Coronary artery (tissue), 2 donors: ENCODE data around the gene ASF1A.

Experiments used
- DNase-seq: peaks from one replicate; pipeline ENCODE4 v3.0.0-alpha.2; 2017; ENCODE audit warnings: low spot score
- H3K27ac ChIP-seq, 2 donors: fragments of 200-600 bp; sonication (generic); one replicate each; pipeline ENCODE4 v1.5.1; 2016 to 2019
- H3K4me3 ChIP-seq: fragments of 200-600 bp; sonication (generic); 2 replicates; pipeline ENCODE4 v1.5.1; 2016; ENCODE audit warnings: mild to moderate bottlenecking, moderate library complexity
- TF ChIP-seq, protein P1 (sequence below): fragments of 200-600 bp; sonication (generic); IDR thresholded peaks from one replicate; pipeline ENCODE4 v1.5.1; 2019; ENCODE audit warnings: antibody characterized with exemption

The ASF1A gene

DNA sequence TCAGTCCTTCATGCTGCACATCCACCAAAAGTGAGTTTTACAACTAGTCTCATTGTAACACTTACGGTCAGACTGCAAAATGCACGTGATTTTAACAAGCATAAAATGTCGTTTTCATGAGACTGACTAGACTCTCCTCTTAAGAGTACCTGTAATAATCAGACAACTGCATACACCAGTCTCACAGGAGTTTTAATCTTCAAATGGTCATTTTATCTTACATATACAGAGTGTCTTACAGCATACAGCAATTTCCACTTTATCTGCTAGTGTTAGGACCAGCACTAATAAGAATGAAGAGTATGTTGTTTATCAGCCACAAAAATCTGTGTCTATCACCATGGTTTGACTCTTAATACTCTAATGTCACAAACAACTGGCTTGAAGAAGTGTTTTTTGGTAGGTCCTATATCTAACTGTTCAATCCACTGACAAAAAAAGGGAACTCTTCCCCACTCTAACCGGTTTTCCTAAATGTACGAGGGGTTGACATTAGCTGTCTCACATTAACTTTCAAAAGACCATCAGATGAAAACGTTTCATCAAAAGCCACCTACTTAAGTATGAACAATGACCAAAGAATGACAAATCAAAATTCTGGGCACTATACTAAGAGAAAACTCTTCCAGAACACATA lies 1.5 kb upstream of the ASF1A start:
- H3K4me3 ChIP-seq = peak overlapping the region; percentile 97

GRCh38 chr6:118893064-118893806 lies 717 bp upstream of the ASF1A start:
- TF ChIP-seq, protein P1, sequence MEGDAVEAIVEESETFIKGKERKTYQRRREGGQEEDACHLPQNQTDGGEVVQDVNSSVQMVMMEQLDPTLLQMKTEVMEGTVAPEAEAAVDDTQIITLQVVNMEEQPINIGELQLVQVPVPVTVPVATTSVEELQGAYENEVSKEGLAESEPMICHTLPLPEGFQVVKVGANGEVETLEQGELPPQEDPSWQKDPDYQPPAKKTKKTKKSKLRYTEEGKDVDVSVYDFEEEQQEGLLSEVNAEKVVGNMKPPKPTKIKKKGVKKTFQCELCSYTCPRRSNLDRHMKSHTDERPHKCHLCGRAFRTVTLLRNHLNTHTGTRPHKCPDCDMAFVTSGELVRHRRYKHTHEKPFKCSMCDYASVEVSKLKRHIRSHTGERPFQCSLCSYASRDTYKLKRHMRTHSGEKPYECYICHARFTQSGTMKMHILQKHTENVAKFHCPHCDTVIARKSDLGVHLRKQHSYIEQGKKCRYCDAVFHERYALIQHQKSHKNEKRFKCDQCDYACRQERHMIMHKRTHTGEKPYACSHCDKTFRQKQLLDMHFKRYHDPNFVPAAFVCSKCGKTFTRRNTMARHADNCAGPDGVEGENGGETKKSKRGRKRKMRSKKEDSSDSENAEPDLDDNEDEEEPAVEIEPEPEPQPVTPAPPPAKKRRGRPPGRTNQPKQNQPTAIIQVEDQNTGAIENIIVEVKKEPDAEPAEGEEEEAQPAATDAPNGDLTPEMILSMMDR = no peak
- Histone ChIP-seq H3K4me3 (peak overlapping the region; percentile 97), H3K27ac (peak overlapping the region; percentile 63 to 97)
- no peak for DNase-seq

More for the DNA sequence above, 1.5 kb upstream of the ASF1A start:
- H3K27ac ChIP-seq = peak overlapping the region; percentile 63 to 97
- DNase-seq = no peak
- TF ChIP-seq, protein P1 = no peak

DNA sequence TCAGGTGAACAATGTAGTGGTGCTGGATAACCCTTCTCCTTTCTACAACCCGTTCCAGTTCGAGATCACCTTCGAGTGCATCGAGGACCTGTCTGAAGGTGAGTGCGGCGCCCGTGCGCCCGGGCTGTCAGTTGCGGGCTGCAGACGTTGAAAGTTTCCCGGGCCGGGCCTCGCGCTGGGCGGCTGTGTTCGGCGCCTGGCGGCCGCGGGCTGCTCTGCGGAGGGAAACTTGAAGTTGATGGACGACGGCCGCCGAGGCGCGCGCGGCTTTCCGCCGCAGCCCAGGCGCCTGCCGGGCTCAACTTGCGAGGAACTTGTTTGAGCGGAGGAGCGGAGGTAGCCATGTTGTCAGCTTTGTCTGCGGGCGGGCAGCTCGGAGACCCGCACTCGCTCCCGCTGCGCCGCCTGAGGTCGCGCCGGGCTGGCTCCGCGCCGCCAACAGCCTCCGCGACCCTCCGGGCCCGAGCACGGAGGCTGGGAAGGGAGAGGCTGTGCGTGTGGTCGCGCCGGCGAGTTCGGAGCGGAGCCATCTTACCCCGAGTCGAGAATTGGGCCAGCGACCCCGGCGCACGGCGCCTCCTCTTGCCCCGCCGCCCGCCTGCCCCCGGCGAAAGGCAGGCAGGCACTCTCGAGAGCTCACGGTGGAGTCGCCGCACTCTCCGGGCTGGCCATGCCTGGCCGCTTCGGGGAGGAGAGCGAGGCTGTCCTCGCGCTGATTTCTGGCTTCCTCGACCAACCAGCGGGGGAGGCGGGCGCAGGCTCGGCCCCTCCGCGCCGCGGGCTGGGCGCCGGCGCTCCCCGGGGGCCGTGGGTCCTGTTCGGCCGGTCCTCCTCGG lies 691 bp downstream of the ASF1A start:
- peak overlapping the region; percentile 97 for H3K27ac ChIP-seq
- H3K4me3 ChIP-seq = peak overlapping the region; percentile 97
- TF ChIP-seq, protein P1 = no peak
- peak; percentile 84 for DNase-seq

GRCh38 chr6:118895261-118895560 lies 1.3 kb downstream of the ASF1A start:
- peak overlapping the region; percentile 97 for H3K27ac ChIP-seq
- TF ChIP-seq, protein P1 = no peak
- peak overlapping the region; percentile 97 for H3K4me3 ChIP-seq
- DNase-seq = no peak

- TF ChIP-seq, protein P1 = no peak
- DNase-seq = no peak
- peak overlapping the region; percentile 97 for H3K4me3 ChIP-seq
- H3K27ac ChIP-seq = no peak overlapping the region
These were observed 1.9 kb downstream of the ASF1A start for GRCh38 chr6:118895859-118896258.

GRCh38 chr6:118896339-118897136 lies 2.6 kb downstream of the ASF1A start:
- TF ChIP-seq, protein P1 = no peak
- Histone ChIP-seq H3K27ac (no peak overlapping the region), H3K4me3 (no peak overlapping the region)
- no peak for DNase-seq
